ENCODE data around the gene BARX1.

The BARX1 gene

GRCh38 chr9:93916358-93916757 lies 38.8 kb downstream of the BARX1 start:
- no peak for DNase-seq

- no peak for DNase-seq
Observed at GRCh38 chr9:93911801-93912554, 43.2 kb downstream of the BARX1 start.

- peak; percentile 11 for DNase-seq
Observed at GRCh38 chr9:93911136-93911745, 43.9 kb downstream of the BARX1 start.

- no peak for DNase-seq
Observed at GRCh38 chr9:93910598-93910997, 44.6 kb downstream of the BARX1 start.

- DNase-seq, result no peak
Observed at GRCh38 chr9:93910196-93910595, 45.0 kb downstream of the BARX1 start.

- no peak for DNase-seq
Observed at GRCh38 chr9:93909242-93909616, 45.9 kb downstream of the BARX1 start.

GRCh38 chr9:93908591-93909241 lies 46.4 kb downstream of the BARX1 start:
- peak; percentile 59 for DNase-seq

- DNase-seq, result no peak
Observed at GRCh38 chr9:93907551-93908199, 47.5 kb downstream of the BARX1 start.

- peak; percentile 44 for DNase-seq
Observed at GRCh38 chr9:93906195-93906880, 48.8 kb downstream of the BARX1 start.

- no peak for DNase-seq
Observed at GRCh38 chr9:93905473-93906133, 49.6 kb downstream of the BARX1 start.

- DNase-seq, result no peak
Observed at GRCh38 chr9:93904649-93905472, 50.3 kb downstream of the BARX1 start.

- DNase-seq, result no peak
Observed at GRCh38 chr9:93903886-93904648, 51.1 kb downstream of the BARX1 start.

- DNase-seq, result no peak
Observed at GRCh38 chr9:93902780-93903655, 52.1 kb downstream of the BARX1 start.

- no peak for DNase-seq
Observed at GRCh38 chr9:93902051-93902779, 52.9 kb downstream of the BARX1 start.

All from eye (tissue), 1 donor.